H1 (cell line): ENCODE measurements around the gene CRP. TPM values are rescaled to one million over a fixed set of nuclear protein-coding genes. Genes with fewer than 3 reads are reported as not detected.

ENCODE experiments used
- CTCF ChIA-PET: fragments of 300-600 bp; sonication (Branson Sonifier 250); formaldehyde crosslinking; loops from one replicate; lab custom pipeline; 2021; ENCODE audit not compliant: partially characterized antibody; lab: Charles Lee
- POLR2A ChIA-PET: fragments of 300-600 bp; sonication (Branson Sonifier 250); formaldehyde crosslinking; loops from one replicate; lab custom pipeline; 2021; ENCODE audit warnings: inconsistent platforms; ENCODE audit not compliant: partially characterized antibody; lab: Charles Lee
- DNase-seq, 2 experiments: peaks; one replicate each; pipeline versions ENCODE4 v3.0.0 to v3.0.0-alpha.2; 2010 to 2022; ENCODE audit warnings: low spot score in 2 of 2, low read depth in 1 of 2, mixed read lengths in 1 of 2
- FAIRE-seq: peaks from 2 replicates; lab custom pipeline; 2011; peaks lifted over from hg19 to GRCh38; lab: Jason Lieb, UNC
- H2AFZ ChIP-seq: 2 replicates; pipeline ENCODE4 v1.8.1; 2012; ENCODE audit warnings: low read length, inconsistent platforms
- H2AK5ac ChIP-seq: 2 replicates; pipeline ENCODE4 v1.6.1; 2013; ENCODE audit warnings: low read depth, low read length
- H2BK120ac ChIP-seq: replicated peaks from 2 replicates; pipeline ENCODE3; 2013; ENCODE audit warnings: low read depth, low read length, inconsistent platforms
- H2BK12ac ChIP-seq: 2 replicates; pipeline ENCODE4 v1.6.1; 2013; ENCODE audit warnings: low read depth, low read length
- H2BK15ac ChIP-seq: 2 replicates; pipeline ENCODE4 v1.6.1; 2013; ENCODE audit warnings: low read length
- H2BK20ac ChIP-seq: 2 replicates; pipeline ENCODE4 v1.6.1; 2013; ENCODE audit warnings: low read length
- H2BK5ac ChIP-seq: 2 replicates; pipeline ENCODE4 v1.6.1; 2013; ENCODE audit warnings: low read depth, low read length
- H3K14ac ChIP-seq: 2 replicates; pipeline ENCODE4 v1.6.1; 2013; ENCODE audit warnings: inconsistent platforms; ENCODE audit not compliant: insufficient read length
- H3K18ac ChIP-seq: 2 replicates; pipeline ENCODE4 v1.6.1; 2013; ENCODE audit warnings: low read length; ENCODE audit errors: extremely low read depth
- H3K23ac ChIP-seq: 2 replicates; pipeline ENCODE4 v1.6.1; 2013; ENCODE audit warnings: inconsistent platforms; ENCODE audit not compliant: insufficient read length
- H3K23me2 ChIP-seq: 2 replicates; pipeline ENCODE4 v1.6.1; 2013; ENCODE audit warnings: low read depth, low read length
- H3K27ac ChIP-seq: 2 replicates; pipeline ENCODE4 v1.6.1; 2011; ENCODE audit warnings: low read depth, low read length, inconsistent platforms
- H3K27me3 ChIP-seq, 4 experiments: replicated peaks in 1 of 4; 1 replicate in 1 of 4; 2 replicates in 3 of 4; pipeline versions ENCODE4 v1.6.1 to v1.8.1; 2011 to 2013; ENCODE audit warnings: low read length in 3 of 4, mild to moderate bottlenecking in 3 of 4, inconsistent platforms in 2 of 4, mixed read lengths in 2 of 4, moderate library complexity in 1 of 4; ENCODE audit not compliant: control insufficient read depth in 3 of 4, insufficient read depth in 3 of 4; ENCODE audit errors: extremely low read depth in 1 of 4
- H3K36me3 ChIP-seq, 4 experiments: 2 replicates each; pipeline versions ENCODE4 v1.6.1 to v1.8.1; 2011 to 2013; ENCODE audit warnings: mild to moderate bottlenecking in 4 of 4, low read length in 3 of 4, moderate library complexity in 2 of 4, control low read depth in 1 of 4, inconsistent platforms in 1 of 4; ENCODE audit not compliant: insufficient read depth in 4 of 4, control insufficient read depth in 2 of 4
- H3K4ac ChIP-seq: replicated peaks from 2 replicates; pipeline ENCODE3; 2013; ENCODE audit warnings: low read length, low read depth, mixed read lengths, inconsistent platforms; ENCODE audit not compliant: insufficient read length
- H3K4me1 ChIP-seq, 4 experiments: replicated peaks in 1 of 4; 1 replicate in 1 of 4; 2 replicates in 3 of 4; pipeline versions ENCODE4 v1.6.1 to v1.8.1; 2011 to 2013; ENCODE audit warnings: low read length in 3 of 4, inconsistent platforms in 2 of 4, mixed read lengths in 1 of 4; ENCODE audit not compliant: insufficient read depth in 4 of 4, control insufficient read depth in 3 of 4
- H3K4me2 ChIP-seq, 2 experiments: 2 replicates each; pipeline versions ENCODE4 v1.6.1 to v1.8.1; 2011 to 2013; ENCODE audit warnings: low read depth in 2 of 2, low read length in 2 of 2, control low read depth in 1 of 2, inconsistent platforms in 1 of 2, mild to moderate bottlenecking in 1 of 2; ENCODE audit not compliant: insufficient read depth in 1 of 2
- H3K4me3 ChIP-seq, 4 experiments: fragments of 200-600, 300-600 bp in 1 of 4; sonication (generic), shearing (Covaris generic), sonication (Bioruptor Twin) in 1 of 4; 2 replicates each; pipeline versions ENCODE4 v1.5.1 to v1.8.1; 2011 to 2016; ENCODE audit warnings: low read length in 4 of 4, low read depth in 3 of 4, control low read depth in 2 of 4, inconsistent platforms in 2 of 4, mild to moderate bottlenecking in 2 of 4, mixed read lengths in 1 of 4, moderate library complexity in 1 of 4; ENCODE audit not compliant: insufficient read depth in 2 of 4; ENCODE audit errors: extremely low read depth in 1 of 4
- H3K56ac ChIP-seq: replicated peaks from 2 replicates; pipeline ENCODE3; 2013; ENCODE audit warnings: low read depth, mild to moderate bottlenecking, mixed read lengths, low read length, inconsistent platforms; ENCODE audit not compliant: insufficient read length
- H3K79me1 ChIP-seq: 2 replicates; pipeline ENCODE4 v1.6.1; 2013; ENCODE audit warnings: low read depth, low read length, control low read depth
- H3K79me2 ChIP-seq, 2 experiments: 2 replicates each; pipeline versions ENCODE4 v1.6.1 to v1.8.1; 2012 to 2013; ENCODE audit warnings: low read length in 2 of 2, mild to moderate bottlenecking in 2 of 2, inconsistent platforms in 1 of 2; ENCODE audit not compliant: insufficient read depth in 2 of 2, control insufficient read depth in 1 of 2
- H3K9ac ChIP-seq, 4 experiments: replicated peaks in 1 of 4; 1 replicate in 1 of 4; 2 replicates in 3 of 4; pipeline versions ENCODE4 v1.6.1 to v1.8.1; 2011 to 2013; ENCODE audit warnings: low read depth in 3 of 4, low read length in 3 of 4, control low read depth in 2 of 4, mild to moderate bottlenecking in 2 of 4, moderate library complexity in 2 of 4, inconsistent platforms in 1 of 4; ENCODE audit errors: extremely low read depth in 1 of 4
- H3K9me3 ChIP-seq, 2 experiments: 2 replicates each; pipeline versions ENCODE4 v1.6.1 to v1.8.1; 2012 to 2013; ENCODE audit warnings: mild to moderate bottlenecking in 2 of 2, moderate library complexity in 2 of 2, control low read depth in 1 of 2, inconsistent platforms in 1 of 2, low read depth in 1 of 2, low read length in 1 of 2, mixed read lengths in 1 of 2; ENCODE audit not compliant: insufficient read depth in 2 of 2
- H4K20me1 ChIP-seq, 2 experiments: replicated peaks in 1 of 2; 2 replicates each; pipeline versions ENCODE3 to v1.8.1; 2011 to 2013; ENCODE audit warnings: inconsistent platforms in 2 of 2, low read length in 2 of 2, mild to moderate bottlenecking in 1 of 2; ENCODE audit not compliant: insufficient read depth in 2 of 2, control insufficient read depth in 1 of 2
- H4K5ac ChIP-seq: 2 replicates; pipeline ENCODE4 v1.6.1; 2013; ENCODE audit warnings: low read length, low read depth, mixed read lengths, inconsistent platforms; ENCODE audit not compliant: insufficient read length
- H4K8ac ChIP-seq: 2 replicates; pipeline ENCODE4 v1.8.0; 2013; ENCODE audit warnings: mild to moderate bottlenecking, moderate library complexity, low read length, inconsistent platforms; ENCODE audit not compliant: insufficient read depth; ENCODE audit errors: extremely low read depth
- H4K91ac ChIP-seq: replicated peaks from 2 replicates; pipeline ENCODE3; 2013; ENCODE audit warnings: low read length, mixed read lengths, inconsistent platforms; ENCODE audit not compliant: insufficient read length
- JUN ChIP-seq: IDR thresholded peaks from 2 replicates; pipeline ENCODE4 v1.6.1; 2011; ENCODE audit warnings: low read depth, mild to moderate bottlenecking, improper control_type of control experiment, low read length
- polyA plus RNA-seq, 7 experiments: library from polyadenylated mRNA; depleted of rRNA in 3 of 7; stranded (reverse) in 5 of 7; unstranded in 2 of 7; fragments of >200 nt in 5 of 7; fragments of 200-250 nt in 2 of 7; gene quantifications; 1 replicate in 5 of 7; 2 replicates in 1 of 7; 4 replicates in 1 of 7; pipeline versions ENCODE4 v1.2.1 to v1.2.3, GENCODE V29; 2011 to 2013; ENCODE audit warnings: missing spikeins in 2 of 7, mixed read lengths in 2 of 7
- total RNA-seq: library from RNA; stranded (reverse); fragmentation: NEBNext Ultra II Directional; extraction: Animal tissue kit (Norgen Biotek cat#: 25700); gene quantifications from 2 replicates; pipeline ENCODE4 v1.2.1, GENCODE V29; 2021

Gene CRP
- total and polyA plus RNA-seq, 2 of the 8 experiments (the other 6 are each of a cell fraction or from before 2014, with no cell fraction given): not detected

DNA sequence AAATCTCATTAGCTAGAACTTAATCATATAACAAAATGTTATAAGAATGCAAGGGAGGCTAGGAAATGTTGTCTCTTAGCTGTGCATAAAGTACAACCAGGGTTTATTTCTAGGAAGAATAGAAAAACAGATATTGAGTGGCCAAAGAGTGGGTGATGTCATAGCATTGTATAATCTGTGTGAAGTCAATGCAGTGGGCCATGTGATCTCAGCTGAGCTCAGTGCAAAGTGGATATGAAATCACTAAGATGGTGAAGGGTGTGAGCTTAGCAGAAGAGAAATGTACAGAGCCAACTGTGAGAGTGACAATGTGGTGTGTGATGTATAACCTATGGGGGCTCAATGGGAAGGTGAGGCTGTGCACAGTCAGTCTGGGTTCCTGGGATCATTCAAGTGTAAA is 36.6 kb upstream of the CRP start:
- H3K79me2 ChIP-seq: no peaks in the 10 kb centered on the region
- no peak overlapping the region for H3K27ac ChIP-seq
- peaks cover 14 to 27% of the 10 kb centered on the region in 2 experiments; a peak in 2 of 4 replicates for H3K9me3 ChIP-seq
- H2BK12ac ChIP-seq: no peak overlapping the region
- no peak overlapping the region for H3K14ac ChIP-seq
- TF ChIP-seq JUN: no peak
- H3K56ac ChIP-seq: no peak overlapping the region
- ChIA-PET CTCF (no interaction called here), POLR2A (no interaction called here)
- no peak overlapping the region for H2BK20ac ChIP-seq
- FAIRE-seq (no peak), DNase-seq (no peak)
- no peaks in the 10 kb centered on the region for H3K36me3 ChIP-seq
- no peak overlapping the region for H3K18ac ChIP-seq
- H2AK5ac ChIP-seq: no peak overlapping the region
- H3K27me3 ChIP-seq: no peaks in the 10 kb centered on the region
- H3K23ac ChIP-seq: no peak overlapping the region
- H3K4me3 ChIP-seq: no peak overlapping the region
- H4K8ac ChIP-seq: no peak overlapping the region
- H2AFZ ChIP-seq: no peak overlapping the region
- H3K4me2 ChIP-seq: no peak overlapping the region
- no peaks in the 10 kb centered on the region for H3K79me1 ChIP-seq
- no peaks in the 10 kb centered on the region for H3K4me1 ChIP-seq
- H4K91ac ChIP-seq: no peak overlapping the region
- H4K5ac ChIP-seq: no peak overlapping the region
- no peak overlapping the region for H2BK120ac ChIP-seq
- no peak overlapping the region for H3K9ac ChIP-seq
- no peak overlapping the region for H3K4ac ChIP-seq
- no peaks in the 10 kb centered on the region for H4K20me1 ChIP-seq
- no peak overlapping the region for H2BK5ac ChIP-seq
- H3K23me2 ChIP-seq: no peaks in the 10 kb centered on the region
- no peak overlapping the region for H2BK15ac ChIP-seq
